HEK293 (cell line): ENCODE results near the gene SMAD9.

Source experiments
- CTCF ChIA-PET: fragments of 350-600 bp; formaldehyde crosslinking; extraction: SDS; loops from one replicate; lab custom pipeline; 2021; ENCODE audit warnings: antibody characterized with exemption; lab: Yijun Ruan, JAX
- POLR2A ChIA-PET: fragments of 300-600 bp; formaldehyde crosslinking; extraction: SDS; loops from one replicate; lab custom pipeline; 2020; ENCODE audit warnings: antibody characterized with exemption, inconsistent platforms; lab: Yijun Ruan, JAX
- H3K27ac ChIP-seq: fragments of 200-500 bp; sonication (Bioruptor generic); 2 replicates; pipeline ENCODE4 v1.5.1; 2014; ENCODE audit warnings: low read depth, low read length, control low read depth, inconsistent platforms; ENCODE audit errors: extremely low read depth
- H3K36me3 ChIP-seq, 2 experiments: fragments of 200-500 bp in 1 of 2; sonication (Bioruptor generic) in 1 of 2; 1 replicate in 1 of 2; 2 replicates in 1 of 2; pipeline ENCODE4 v1.5.1; 2014 to 2017; ENCODE audit warnings: inconsistent platforms in 2 of 2, low read length in 2 of 2; ENCODE audit not compliant: control insufficient read depth in 2 of 2, insufficient read depth in 1 of 2
- H3K4me1 ChIP-seq: fragments of 200-500 bp; sonication (Bioruptor generic); 2 replicates; pipeline ENCODE4 v1.5.1; 2014; ENCODE audit warnings: mild to moderate bottlenecking, low read length, inconsistent platforms; ENCODE audit not compliant: control insufficient read depth, insufficient read depth
- H3K4me3 ChIP-seq: 2 replicates; pipeline ENCODE4 v1.5.1; 2011; ENCODE audit warnings: low read depth, mild to moderate bottlenecking, control low read depth, low read length, moderate library complexity
- H3K9me3 ChIP-seq: fragments of 200-500 bp; sonication (Bioruptor generic); 2 replicates; pipeline ENCODE4 v1.5.1; 2014; ENCODE audit warnings: low read depth, low read length, inconsistent platforms; ENCODE audit not compliant: control insufficient read depth, insufficient read depth
- GLIS1 ChIP-seq: fragments of 450-650 bp; formaldehyde crosslinking; IDR thresholded peaks from 2 replicates; pipeline ENCODE4 v1.5.1; 2016; ENCODE audit warnings: missing biosample characterization, missing genetic modification characterization
- KLF7 ChIP-seq: fragments of 450-650 bp; formaldehyde crosslinking; IDR thresholded peaks from 2 replicates; pipeline ENCODE4 v1.5.1; 2016; ENCODE audit warnings: missing biosample characterization, missing genetic modification characterization, borderline replicate concordance
- PRDM1 ChIP-seq: fragments of 450-650 bp; formaldehyde crosslinking; IDR thresholded peaks from 2 replicates; pipeline ENCODE4; 2016; ENCODE audit warnings: missing biosample characterization, missing genetic modification characterization
- TRIM28 ChIP-seq: IDR thresholded peaks from 2 replicates; pipeline ENCODE4 v1.6.1; 2011; ENCODE audit warnings: low read length, control low read depth, borderline replicate concordance
- TSHZ1 ChIP-seq: fragments of 450-650 bp; formaldehyde crosslinking; IDR thresholded peaks from 2 replicates; pipeline ENCODE4 v1.5.1; 2016; ENCODE audit warnings: missing biosample characterization, missing genetic modification characterization, borderline replicate concordance
- ZBTB10 ChIP-seq: fragments of 450-650 bp; formaldehyde crosslinking; IDR thresholded peaks from 2 replicates; pipeline ENCODE4 v1.5.1; 2016; ENCODE audit warnings: missing biosample characterization, missing genetic modification characterization
- ZBTB7A ChIP-seq: fragments of 450-650 bp; formaldehyde crosslinking; IDR thresholded peaks from 2 replicates; pipeline ENCODE4 v1.5.1; 2016; ENCODE audit warnings: low read depth, missing biosample characterization, missing genetic modification characterization
- ZNF112 ChIP-seq: fragments of 450-650 bp; formaldehyde crosslinking; IDR thresholded peaks from 2 replicates; pipeline ENCODE4 v1.5.0; 2017; ENCODE audit warnings: missing biosample characterization, missing genetic modification characterization
- ZNF558 ChIP-seq: fragments of 450-650 bp; formaldehyde crosslinking; IDR thresholded peaks from 2 replicates; pipeline ENCODE4 v1.5.1; 2016; ENCODE audit warnings: missing biosample characterization, missing genetic modification characterization
- ZNF585B ChIP-seq: fragments of 450-650 bp; formaldehyde crosslinking; IDR thresholded peaks from 2 replicates; pipeline ENCODE4 v1.5.1; 2016; ENCODE audit warnings: missing biosample characterization, missing genetic modification characterization
- ZNF76 ChIP-seq: fragments of 450-650 bp; formaldehyde crosslinking; IDR thresholded peaks from 2 replicates; pipeline ENCODE4; 2016; ENCODE audit warnings: low read depth, missing biosample characterization, missing genetic modification characterization, borderline replicate concordance
- ZNF837 ChIP-seq: fragments of 450-650 bp; formaldehyde crosslinking; IDR thresholded peaks from 2 replicates; pipeline ENCODE4 v1.5.1; 2016; ENCODE audit warnings: missing biosample characterization, missing genetic modification characterization
- ZSCAN23 ChIP-seq: fragments of 450-650 bp; formaldehyde crosslinking; IDR thresholded peaks from 2 replicates; pipeline ENCODE4 v1.5.1; 2016; ENCODE audit warnings: missing biosample characterization, missing genetic modification characterization
- ZSCAN5A ChIP-seq: fragments of 450-650 bp; formaldehyde crosslinking; IDR thresholded peaks from 2 replicates; pipeline ENCODE4 v1.5.1; 2016; ENCODE audit warnings: missing biosample characterization, missing genetic modification characterization
- TF ChIP-seq, protein P1 (sequence below): fragments of 450-650 bp; formaldehyde crosslinking; IDR thresholded peaks from 2 replicates; pipeline ENCODE4 v1.5.1; 2016; ENCODE audit warnings: missing biosample characterization, missing genetic modification characterization
- TF ChIP-seq, protein P2 (sequence below): fragments of 450-650 bp; formaldehyde crosslinking; IDR thresholded peaks from 2 replicates; pipeline ENCODE4 v1.5.1; 2016; ENCODE audit warnings: missing biosample characterization, missing genetic modification characterization, low read depth

Gene SMAD9

GRCh38 chr13:36872621-36873020 is 47.4 kb downstream of the SMAD9 start:
- Histone ChIP-seq H3K9me3 (no peaks in the 10 kb centered on the region), H3K36me3 (peaks cover 4 to 47% of the 10 kb centered on the region in 2 experiments; a peak in 2 of 3 replicates)
- TF ChIP-seq ZNF76 = no peak
- TF ChIP-seq, protein P1, sequence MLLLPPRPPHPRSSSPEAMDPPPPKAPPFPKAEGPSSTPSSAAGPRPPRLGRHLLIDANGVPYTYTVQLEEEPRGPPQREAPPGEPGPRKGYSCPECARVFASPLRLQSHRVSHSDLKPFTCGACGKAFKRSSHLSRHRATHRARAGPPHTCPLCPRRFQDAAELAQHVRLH (tag by site-specific recombination) = no peak
- TF ChIP-seq, all 188 proteins: peak for 0
- Histone ChIP-seq H3K27ac (no peak overlapping the region), H3K4me1 (no peaks in the 10 kb centered on the region; the same call in 1 of the 2 replicates), H3K4me3 (no peak overlapping the region)
- ChIA-PET CTCF (interaction anchor here (0.7 kb wide), 1 partner anchor 109 kb away, joined by 3 read pairs; no protein-coding TSS in a partner anchor), POLR2A (no interaction called here)

- no peak overlapping the region for H3K4me3 ChIP-seq
- CTCF ChIA-PET = interaction anchor here (0.7 to 1.9 kb wide), 3 partner anchors 11 to 111 kb away, joined by 3 to 5 read pairs (median 3); no protein-coding TSS in a partner anchor
- TF ChIP-seq ZNF112 (tag by site-specific recombination) (no peak), ZSCAN23 (no peak), ZNF558 (tag by site-specific recombination) (no peak), ZBTB10 (tag by site-specific recombination) (no peak), ZBTB7A (tag by site-specific recombination) (no peak), ZNF585B (no peak), GLIS1 (tag by site-specific recombination) (no peak), ZNF837 (tag by site-specific recombination) (no peak)
- TF ChIP-seq, protein P2, sequence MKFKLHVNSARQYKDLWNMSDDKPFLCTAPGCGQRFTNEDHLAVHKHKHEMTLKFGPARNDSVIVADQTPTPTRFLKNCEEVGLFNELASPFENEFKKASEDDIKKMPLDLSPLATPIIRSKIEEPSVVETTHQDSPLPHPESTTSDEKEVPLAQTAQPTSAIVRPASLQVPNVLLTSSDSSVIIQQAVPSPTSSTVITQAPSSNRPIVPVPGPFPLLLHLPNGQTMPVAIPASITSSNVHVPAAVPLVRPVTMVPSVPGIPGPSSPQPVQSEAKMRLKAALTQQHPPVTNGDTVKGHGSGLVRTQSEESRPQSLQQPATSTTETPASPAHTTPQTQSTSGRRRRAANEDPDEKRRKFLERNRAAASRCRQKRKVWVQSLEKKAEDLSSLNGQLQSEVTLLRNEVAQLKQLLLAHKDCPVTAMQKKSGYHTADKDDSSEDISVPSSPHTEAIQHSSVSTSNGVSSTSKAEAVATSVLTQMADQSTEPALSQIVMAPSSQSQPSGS = no peak
These were observed 49.9 kb downstream of the SMAD9 start for GRCh38 chr13:36870050-36870692.

DNA sequence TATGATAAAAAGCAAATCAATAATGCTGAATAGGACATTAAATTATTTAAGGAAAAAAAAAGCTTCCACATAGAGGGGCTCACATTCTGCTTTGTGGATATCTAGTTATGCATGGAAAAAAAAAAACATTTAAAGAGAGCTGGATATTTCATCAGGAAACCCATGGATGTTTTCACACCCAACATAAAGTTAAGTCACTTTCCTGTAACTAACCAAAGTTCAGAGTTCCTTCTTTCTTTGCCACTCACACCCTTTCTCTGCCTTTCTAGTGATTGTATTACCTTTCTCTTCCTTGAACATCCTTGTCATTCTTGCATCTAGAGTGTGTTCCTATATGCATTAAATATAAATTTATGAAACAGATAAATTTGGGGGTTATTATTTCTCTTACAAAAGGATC is 53.8 kb downstream of the SMAD9 start:
- ChIA-PET POLR2A (no interaction called here), CTCF (interaction anchor here (1.0 to 1.2 kb wide), 2 partner anchors 8 to 136 kb away, joined by 3 read pairs; no protein-coding TSS in a partner anchor)
- Histone ChIP-seq H3K4me3 (no peak overlapping the region), H3K9me3 (no peaks in the 10 kb centered on the region), H3K36me3 (peaks cover 2 to 79% of the 10 kb centered on the region in 2 experiments; a peak in 2 of 3 replicates), H3K4me1 (no peaks in the 10 kb centered on the region), H3K27ac (no peak overlapping the region)
- TF ChIP-seq PRDM1 (tag by site-specific recombination) (no peak), TSHZ1 (no peak), TRIM28 (no peak), KLF7 (no peak), ZSCAN5A (tag by site-specific recombination) (no peak)

More at GRCh38 chr13:36870050-36870692, 49.9 kb downstream of the SMAD9 start:
- H3K27ac ChIP-seq = no peak overlapping the region
- H3K4me1 ChIP-seq = no peaks in the 10 kb centered on the region; the same call in 1 of the 2 replicates
- H3K9me3 ChIP-seq = no peaks in the 10 kb centered on the region
- POLR2A ChIA-PET = no interaction called here
- H3K36me3 ChIP-seq = peaks cover 4 to 66% of the 10 kb centered on the region in 2 experiments; a peak in 2 of 3 replicates
